MM.1S (cell line): Measurements from ENCODE around the gene PTPRO.

Experiments
- CTCF ChIP-seq: fragments of 300-600 bp; sonication (generic); IDR thresholded peaks from 2 replicates; pipeline ENCODE4 v1.5.1; 2016; ENCODE audit warnings: antibody characterized with exemption, low read length, mixed read lengths
- EZH2phosphoT487 ChIP-seq: fragments of 300-600 bp; sonication (generic); IDR thresholded peaks from 2 replicates; pipeline ENCODE4 v1.6.1; 2018; ENCODE audit warnings: antibody characterized with exemption, low read length

DNA sequence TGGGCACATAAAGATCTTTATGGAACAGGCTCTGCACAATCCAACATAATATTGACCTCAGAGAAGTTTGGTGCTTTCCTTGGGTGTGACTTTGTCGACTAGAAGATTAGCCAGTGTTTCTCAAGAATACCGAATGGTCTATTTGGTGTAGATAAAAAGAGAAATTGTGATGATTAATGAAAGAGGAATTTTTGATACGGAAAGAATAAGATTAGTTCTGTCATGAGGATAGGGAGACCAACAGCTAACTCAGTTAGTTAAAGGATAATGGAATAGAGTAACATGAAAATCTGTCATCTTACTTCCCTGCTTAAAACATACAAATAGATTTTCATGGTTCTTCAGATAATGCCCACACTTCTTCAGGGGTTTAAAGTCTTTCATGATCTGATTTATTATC, 24.2 kb downstream of the PTPRO start:
- no peak for TF ChIP-seq CTCF
- TF ChIP-seq EZH2phosphoT487, result no peak
